B cell (primary cell): ENCODE measurements around the gene PNPLA2.

Experiments
- EZH2 ChIP-seq: IDR thresholded peaks from 2 replicates; pipeline ENCODE4 v1.6.1; 2012; ENCODE audit warnings: borderline replicate concordance, low read depth, mild to moderate bottlenecking, moderate library complexity, low read length; ENCODE audit not compliant: insufficient read depth, poor library complexity, severe bottlenecking
- TF ChIP-seq, protein P1 (sequence below): fragments of 200-600 bp; IDR thresholded peaks from one replicate; pipeline ENCODE4 v1.8.0; 2022; ENCODE audit warnings: antibody characterized with exemption, mild to moderate bottlenecking

DNA sequence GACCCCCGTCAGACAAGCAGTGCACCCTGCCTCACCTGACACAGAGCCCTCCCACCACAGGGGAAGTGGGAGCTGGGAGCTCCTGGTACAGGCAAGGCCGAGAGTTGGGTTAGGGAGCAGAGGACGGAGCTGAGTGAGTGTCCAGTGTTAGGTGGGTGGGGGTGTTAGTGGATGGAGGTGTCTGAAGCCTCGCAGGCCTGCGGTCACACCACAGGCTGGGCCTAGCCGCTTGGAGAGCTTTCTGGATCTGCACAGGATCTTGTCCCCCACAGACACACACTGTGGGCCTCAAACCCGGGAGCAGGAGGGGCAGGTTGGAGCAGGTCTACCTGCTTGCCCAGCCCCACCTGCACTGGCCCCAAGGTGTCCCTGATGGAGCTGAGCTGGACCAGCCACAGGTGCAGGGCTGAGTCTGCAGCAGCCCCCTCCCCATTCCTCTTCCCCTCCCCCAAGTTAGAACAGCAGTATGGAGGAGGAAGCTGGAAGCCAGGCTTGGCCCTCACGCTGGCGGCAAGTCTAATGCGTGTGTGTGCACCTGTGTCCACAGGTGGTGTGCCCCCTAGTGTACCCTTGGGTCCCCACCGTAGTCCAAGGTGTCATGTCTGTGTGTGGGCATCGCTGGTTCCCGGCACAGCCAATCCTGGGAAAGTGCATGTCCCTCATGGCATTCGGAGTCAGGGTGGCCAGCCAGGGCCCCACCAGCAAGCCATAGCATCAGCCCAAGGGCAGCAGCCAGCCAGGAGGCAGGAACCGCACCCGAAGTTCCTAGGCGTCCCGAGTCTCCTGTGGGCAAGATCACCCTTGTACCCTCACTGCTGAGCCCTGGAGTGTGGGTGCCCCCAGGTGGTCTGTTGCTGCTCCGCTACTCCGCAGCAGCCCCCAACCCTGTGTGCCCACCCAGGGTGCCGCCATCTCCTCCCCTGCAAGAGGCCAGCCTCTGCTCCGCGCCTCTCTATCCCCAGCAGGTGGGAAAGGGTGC, 39.4 kb upstream of the PNPLA2 start:
- TF ChIP-seq, protein P1, sequence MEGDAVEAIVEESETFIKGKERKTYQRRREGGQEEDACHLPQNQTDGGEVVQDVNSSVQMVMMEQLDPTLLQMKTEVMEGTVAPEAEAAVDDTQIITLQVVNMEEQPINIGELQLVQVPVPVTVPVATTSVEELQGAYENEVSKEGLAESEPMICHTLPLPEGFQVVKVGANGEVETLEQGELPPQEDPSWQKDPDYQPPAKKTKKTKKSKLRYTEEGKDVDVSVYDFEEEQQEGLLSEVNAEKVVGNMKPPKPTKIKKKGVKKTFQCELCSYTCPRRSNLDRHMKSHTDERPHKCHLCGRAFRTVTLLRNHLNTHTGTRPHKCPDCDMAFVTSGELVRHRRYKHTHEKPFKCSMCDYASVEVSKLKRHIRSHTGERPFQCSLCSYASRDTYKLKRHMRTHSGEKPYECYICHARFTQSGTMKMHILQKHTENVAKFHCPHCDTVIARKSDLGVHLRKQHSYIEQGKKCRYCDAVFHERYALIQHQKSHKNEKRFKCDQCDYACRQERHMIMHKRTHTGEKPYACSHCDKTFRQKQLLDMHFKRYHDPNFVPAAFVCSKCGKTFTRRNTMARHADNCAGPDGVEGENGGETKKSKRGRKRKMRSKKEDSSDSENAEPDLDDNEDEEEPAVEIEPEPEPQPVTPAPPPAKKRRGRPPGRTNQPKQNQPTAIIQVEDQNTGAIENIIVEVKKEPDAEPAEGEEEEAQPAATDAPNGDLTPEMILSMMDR, result no peak
- TF ChIP-seq EZH2, result no peak
